Measurements from ENCODE around the gene GABRR3.

GABRR3 gene

DNA sequence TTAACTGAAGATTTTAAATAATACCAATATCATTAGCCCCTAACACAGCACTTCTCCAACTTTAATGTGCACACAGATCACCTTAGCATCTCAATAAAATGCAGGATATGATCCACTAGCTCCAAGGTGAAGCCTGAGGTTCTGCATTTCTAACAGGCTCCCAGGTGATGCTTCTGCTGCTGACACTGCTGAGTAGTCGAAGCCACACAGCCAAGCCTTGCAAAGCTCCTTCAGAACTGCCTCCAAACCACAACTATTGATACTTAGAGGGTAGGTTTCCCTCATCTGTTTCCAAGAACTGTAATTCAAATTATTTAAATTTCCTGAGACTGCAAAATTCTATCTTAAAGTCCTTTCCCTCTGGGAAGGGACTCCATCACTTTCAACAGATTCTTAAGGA, 66.7 kb downstream of the GABRR3 start:
- Histone ChIP-seq H3K36me3 (ENCODE audit: control insufficient read depth, insufficient read depth, low read length, severe bottlenecking) (peaks cover 20% of the 10 kb centered on the region), H3K9ac (ENCODE audit: low read length) (no peak overlapping the region), H3K4me3 (ENCODE audit: low read length) (no peak overlapping the region), H3K4me1 (ENCODE audit: control insufficient read depth, insufficient read depth, low read length) (peaks cover 23% of the 10 kb centered on the region), H3K9me3 (ENCODE audit: control insufficient read depth, low read length) (no peaks in the 10 kb centered on the region), H3K27me3 (replicated peaks; ENCODE audit: control insufficient read depth, insufficient read depth, low read length) (no peaks in the 10 kb centered on the region)
- no peak for DNase-seq (ENCODE audit: low read depth)

DNA sequence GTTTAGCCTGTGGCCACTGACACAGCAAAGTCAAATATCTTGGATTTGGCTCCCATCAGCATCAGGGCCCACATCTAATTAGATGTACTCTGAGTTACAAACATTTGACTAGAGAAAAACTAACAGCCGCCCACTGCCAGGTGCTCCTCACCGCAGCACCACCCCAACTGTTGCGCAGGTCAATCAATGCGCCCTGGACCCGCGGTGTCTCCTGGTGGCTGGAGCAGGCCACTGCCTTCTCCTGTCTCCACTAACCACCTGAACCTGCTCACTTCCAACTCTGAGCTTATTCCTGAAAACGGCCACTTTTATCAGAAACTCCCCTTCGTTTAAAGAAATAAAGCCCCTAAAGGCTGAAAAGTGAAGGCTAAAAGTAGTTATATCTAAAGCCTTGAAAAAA, 67.1 kb downstream of the GABRR3 start:
- H3K9ac ChIP-seq (ENCODE audit: low read length): no peak overlapping the region
- no peaks in the 10 kb centered on the region for H3K9me3 ChIP-seq (ENCODE audit: control insufficient read depth, low read length)
- H3K4me1 ChIP-seq (ENCODE audit: control insufficient read depth, insufficient read depth, low read length): peaks cover 23% of the 10 kb centered on the region
- no peaks in the 10 kb centered on the region for H3K27me3 ChIP-seq (replicated peaks; ENCODE audit: control insufficient read depth, insufficient read depth, low read length)
- H3K4me3 ChIP-seq (ENCODE audit: low read length): no peak overlapping the region
- peaks cover 20% of the 10 kb centered on the region for H3K36me3 ChIP-seq (ENCODE audit: control insufficient read depth, insufficient read depth, low read length, severe bottlenecking)
- no peak for DNase-seq (ENCODE audit: low read depth)

DNA sequence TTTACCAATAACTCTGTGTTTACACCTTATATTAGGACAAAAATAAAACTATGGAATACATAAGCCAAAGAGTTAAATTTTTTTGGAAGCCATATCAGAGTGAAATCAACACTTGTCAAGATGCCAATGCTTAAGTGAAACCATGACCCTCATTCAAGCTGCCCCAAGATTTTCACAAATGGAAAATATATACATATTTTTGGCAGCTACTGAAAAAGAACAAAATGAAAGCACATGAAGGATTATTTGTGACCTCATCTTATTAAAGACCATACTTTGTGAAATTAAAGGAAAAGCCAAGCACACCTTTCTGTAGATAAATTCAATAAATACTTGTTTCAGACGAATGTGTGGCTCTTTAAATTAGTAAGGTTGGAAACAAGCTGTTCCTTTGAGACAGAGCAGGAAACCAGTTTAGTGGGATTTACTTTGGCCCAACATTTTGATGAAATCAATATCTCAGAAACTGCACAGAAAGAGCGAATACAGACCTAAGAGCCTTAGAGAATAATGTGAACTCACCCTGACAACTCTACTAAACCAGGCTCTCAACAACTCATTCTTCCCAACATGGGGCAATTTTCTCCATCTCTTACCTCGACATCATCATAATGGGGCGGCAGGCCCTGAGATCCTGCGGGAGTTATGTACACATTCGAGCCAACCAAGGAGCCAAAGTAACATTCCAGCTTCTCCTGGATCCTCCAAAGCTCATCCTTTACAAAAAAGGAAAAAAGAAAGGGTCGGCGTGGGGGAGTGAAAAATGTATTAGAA, 73.9 kb downstream of the GABRR3 start:
- Histone ChIP-seq H3K9ac (ENCODE audit: low read length) (no peak overlapping the region), H3K27me3 (replicated peaks; ENCODE audit: control insufficient read depth, insufficient read depth, low read length) (no peaks in the 10 kb centered on the region), H3K4me3 (ENCODE audit: low read length) (peak overlapping the region; percentile 57), H3K9me3 (ENCODE audit: control insufficient read depth, low read length) (no peaks in the 10 kb centered on the region), H3K36me3 (ENCODE audit: control insufficient read depth, insufficient read depth, low read length, severe bottlenecking) (peaks cover 23% of the 10 kb centered on the region), H3K4me1 (ENCODE audit: control insufficient read depth, insufficient read depth, low read length) (peaks cover 39% of the 10 kb centered on the region)
- DNase-seq (ENCODE audit: low read depth): peak; percentile 40

DNA sequence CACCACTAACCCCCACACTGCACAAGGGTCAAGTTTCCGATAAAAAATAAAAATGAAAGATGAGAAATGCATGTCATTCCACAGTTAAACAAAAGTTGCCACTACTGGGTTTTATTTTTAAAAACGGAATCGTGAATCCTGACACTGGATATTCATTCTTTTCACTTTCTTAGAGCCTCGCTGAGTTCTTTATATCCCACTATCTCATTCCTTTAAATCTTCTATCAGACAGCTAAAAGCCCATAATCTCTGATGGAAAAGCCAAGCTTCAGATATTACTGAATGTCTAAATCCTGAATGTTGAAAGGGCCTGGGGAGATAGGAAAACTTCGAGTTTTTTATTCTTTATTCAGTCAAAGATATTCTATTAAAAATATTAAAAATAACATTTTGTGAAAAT, 74.6 kb downstream of the GABRR3 start:
- no peak for DNase-seq (ENCODE audit: low read depth)
- H3K9me3 ChIP-seq (ENCODE audit: control insufficient read depth, low read length): no peaks in the 10 kb centered on the region
- H3K27me3 ChIP-seq (replicated peaks; ENCODE audit: control insufficient read depth, insufficient read depth, low read length): no peaks in the 10 kb centered on the region
- H3K4me1 ChIP-seq (ENCODE audit: control insufficient read depth, insufficient read depth, low read length): peaks cover 39% of the 10 kb centered on the region
- H3K9ac ChIP-seq (ENCODE audit: low read length): peak overlapping the region; percentile 59
- peaks cover 17% of the 10 kb centered on the region for H3K36me3 ChIP-seq (ENCODE audit: control insufficient read depth, insufficient read depth, low read length, severe bottlenecking)
- peak overlapping the region; percentile 57 for H3K4me3 ChIP-seq (ENCODE audit: low read length)

DNA sequence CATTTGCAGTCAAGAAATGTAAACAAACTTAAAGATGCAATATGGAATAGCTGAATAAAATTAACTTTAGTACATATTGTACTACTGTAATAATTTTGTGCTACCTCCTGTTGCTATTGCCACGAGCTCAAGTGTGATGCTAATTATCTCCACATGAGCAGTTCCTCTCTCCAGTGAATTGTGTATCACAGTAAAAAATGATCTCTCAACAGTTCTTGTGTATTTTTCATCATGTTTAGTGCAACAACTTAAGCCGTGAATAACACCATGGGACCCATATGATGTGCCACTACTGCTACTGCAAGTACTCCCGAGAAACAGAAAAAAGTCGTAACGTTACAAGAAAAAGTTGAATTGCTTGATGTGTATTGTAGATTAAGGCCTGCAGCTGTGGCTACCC, 75.2 kb downstream of the GABRR3 start:
- H3K9me3 ChIP-seq (ENCODE audit: control insufficient read depth, low read length): no peaks in the 10 kb centered on the region
- H3K27me3 ChIP-seq (replicated peaks; ENCODE audit: control insufficient read depth, insufficient read depth, low read length): no peaks in the 10 kb centered on the region
- H3K36me3 ChIP-seq (ENCODE audit: control insufficient read depth, insufficient read depth, low read length, severe bottlenecking): peaks cover 18% of the 10 kb centered on the region
- peaks cover 38% of the 10 kb centered on the region for H3K4me1 ChIP-seq (ENCODE audit: control insufficient read depth, insufficient read depth, low read length)
- DNase-seq (ENCODE audit: low read depth): no peak
- H3K4me3 ChIP-seq (ENCODE audit: low read length): peak overlapping the region; percentile 57
- no peak overlapping the region for H3K9ac ChIP-seq (ENCODE audit: low read length)

DNA sequence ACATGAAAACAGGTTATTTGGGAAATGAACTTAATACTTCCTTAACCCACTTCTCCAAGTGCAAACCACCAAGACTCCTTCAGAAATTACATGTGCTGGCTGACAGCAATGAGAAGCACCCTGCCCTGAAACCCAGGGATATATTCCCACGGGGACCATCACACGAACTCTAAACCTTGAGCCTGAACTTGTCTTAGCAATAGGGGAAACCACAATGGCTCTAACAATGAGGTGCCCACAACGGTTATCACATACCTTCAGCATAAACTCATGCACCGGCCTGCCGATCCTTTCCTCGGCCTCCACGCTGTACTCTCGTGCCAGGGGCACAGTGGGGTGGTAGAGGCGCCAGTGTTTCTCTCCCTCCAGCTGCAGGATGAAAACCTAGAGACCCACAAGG, 76.3 kb downstream of the GABRR3 start:
- Histone ChIP-seq H3K27me3 (replicated peaks; ENCODE audit: control insufficient read depth, insufficient read depth, low read length) (no peaks in the 10 kb centered on the region), H3K9ac (ENCODE audit: low read length) (no peak overlapping the region), H3K4me3 (ENCODE audit: low read length) (no peak overlapping the region), H3K9me3 (ENCODE audit: control insufficient read depth, low read length) (no peaks in the 10 kb centered on the region), H3K4me1 (ENCODE audit: control insufficient read depth, insufficient read depth, low read length) (peaks cover 35% of the 10 kb centered on the region), H3K36me3 (ENCODE audit: control insufficient read depth, insufficient read depth, low read length, severe bottlenecking) (peaks cover 29% of the 10 kb centered on the region)
- no peak for DNase-seq (ENCODE audit: low read depth)

DNA sequence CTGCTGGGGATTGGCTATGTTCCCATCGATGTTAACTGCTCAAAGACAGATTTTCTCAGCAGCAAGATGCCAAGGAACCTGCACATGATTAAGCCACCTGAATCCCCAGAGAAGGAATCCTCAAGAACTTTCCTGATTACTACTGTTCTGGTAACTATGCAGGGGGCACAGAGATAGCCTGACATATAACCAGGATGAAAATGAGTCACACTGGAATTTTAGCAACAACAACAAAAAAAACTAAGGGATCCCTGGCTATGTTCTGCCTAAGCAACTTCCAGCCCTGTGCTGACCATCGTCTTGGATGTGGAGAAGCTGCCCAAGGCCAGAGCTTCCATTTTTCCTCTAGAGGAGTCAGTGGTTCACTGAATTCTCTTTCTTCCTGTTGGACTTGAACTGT, 76.7 kb downstream of the GABRR3 start:
- Histone ChIP-seq H3K4me1 (ENCODE audit: control insufficient read depth, insufficient read depth, low read length) (peaks cover 35% of the 10 kb centered on the region), H3K9ac (ENCODE audit: low read length) (no peak overlapping the region), H3K27me3 (replicated peaks; ENCODE audit: control insufficient read depth, insufficient read depth, low read length) (no peaks in the 10 kb centered on the region), H3K9me3 (ENCODE audit: control insufficient read depth, low read length) (no peaks in the 10 kb centered on the region), H3K4me3 (ENCODE audit: low read length) (no peak overlapping the region), H3K36me3 (ENCODE audit: control insufficient read depth, insufficient read depth, low read length, severe bottlenecking) (peaks cover 32% of the 10 kb centered on the region)
- DNase-seq (ENCODE audit: low read depth): no peak

DNA sequence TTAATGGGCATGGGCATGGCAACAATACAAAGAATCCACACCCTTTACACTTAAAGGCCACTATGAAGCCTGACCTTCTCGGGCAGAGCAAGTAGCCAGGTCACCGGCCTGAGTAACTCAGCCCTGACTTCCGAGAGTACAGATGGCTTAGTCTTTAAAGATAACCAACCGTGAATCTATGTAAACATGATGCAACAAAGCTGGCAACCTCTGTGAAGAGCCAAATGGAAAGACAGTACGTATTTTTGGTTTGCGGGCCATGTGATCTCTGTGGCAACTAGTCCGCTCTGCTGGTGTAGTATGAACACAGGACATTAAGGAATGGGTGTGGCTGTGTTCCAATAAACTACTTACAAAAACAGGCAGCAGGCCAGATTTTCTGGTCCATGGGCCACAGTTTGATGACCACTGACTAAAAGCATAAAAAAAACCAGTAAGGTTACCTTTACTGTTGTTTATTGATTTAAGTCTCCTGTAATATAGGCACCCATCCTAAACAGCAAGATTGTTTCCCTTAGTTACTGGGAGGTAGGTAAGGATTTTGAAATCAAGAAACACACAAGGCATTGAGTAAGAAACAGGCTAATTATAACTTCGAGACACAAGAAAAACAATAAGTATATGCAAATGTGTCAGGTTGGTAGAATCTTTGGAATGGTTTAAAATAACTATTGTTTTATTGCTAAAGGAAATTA, 77.4 kb downstream of the GABRR3 start:
- Histone ChIP-seq H3K27me3 (replicated peaks; ENCODE audit: control insufficient read depth, insufficient read depth, low read length) (no peaks in the 10 kb centered on the region), H3K4me3 (ENCODE audit: low read length) (no peak overlapping the region), H3K9ac (ENCODE audit: low read length) (no peak overlapping the region), H3K4me1 (ENCODE audit: control insufficient read depth, insufficient read depth, low read length) (peaks cover 39% of the 10 kb centered on the region), H3K9me3 (ENCODE audit: control insufficient read depth, low read length) (no peaks in the 10 kb centered on the region), H3K36me3 (ENCODE audit: control insufficient read depth, insufficient read depth, low read length, severe bottlenecking) (peaks cover 32% of the 10 kb centered on the region)
- no peak for DNase-seq (ENCODE audit: low read depth)

DNA sequence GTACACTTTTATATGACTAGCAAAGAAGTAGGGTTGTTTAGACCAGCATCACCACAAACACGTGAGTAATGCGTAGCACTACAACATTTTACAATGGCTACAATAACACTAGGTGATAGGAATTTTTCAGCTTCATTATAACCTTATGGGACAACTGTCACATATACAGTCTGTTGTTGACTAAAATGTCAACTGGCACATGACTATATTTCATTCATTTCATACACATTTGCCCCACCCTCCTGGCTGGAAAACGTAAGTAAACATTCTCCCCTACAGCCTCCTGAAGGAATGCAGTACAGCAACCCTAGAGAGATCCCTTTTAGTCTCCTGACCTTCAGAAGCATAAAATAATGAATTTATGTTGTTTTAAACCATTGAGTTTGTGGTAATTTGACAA, 79.1 kb downstream of the GABRR3 start:
- no peak overlapping the region for H3K9ac ChIP-seq (ENCODE audit: low read length)
- no peaks in the 10 kb centered on the region for H3K9me3 ChIP-seq (ENCODE audit: control insufficient read depth, low read length)
- no peak overlapping the region for H3K4me3 ChIP-seq (ENCODE audit: low read length)
- H3K27me3 ChIP-seq (replicated peaks; ENCODE audit: control insufficient read depth, insufficient read depth, low read length): no peaks in the 10 kb centered on the region
- H3K36me3 ChIP-seq (ENCODE audit: control insufficient read depth, insufficient read depth, low read length, severe bottlenecking): peaks cover 40% of the 10 kb centered on the region
- DNase-seq (ENCODE audit: low read depth): no peak
- H3K4me1 ChIP-seq (ENCODE audit: control insufficient read depth, insufficient read depth, low read length): peaks cover 47% of the 10 kb centered on the region

DNA sequence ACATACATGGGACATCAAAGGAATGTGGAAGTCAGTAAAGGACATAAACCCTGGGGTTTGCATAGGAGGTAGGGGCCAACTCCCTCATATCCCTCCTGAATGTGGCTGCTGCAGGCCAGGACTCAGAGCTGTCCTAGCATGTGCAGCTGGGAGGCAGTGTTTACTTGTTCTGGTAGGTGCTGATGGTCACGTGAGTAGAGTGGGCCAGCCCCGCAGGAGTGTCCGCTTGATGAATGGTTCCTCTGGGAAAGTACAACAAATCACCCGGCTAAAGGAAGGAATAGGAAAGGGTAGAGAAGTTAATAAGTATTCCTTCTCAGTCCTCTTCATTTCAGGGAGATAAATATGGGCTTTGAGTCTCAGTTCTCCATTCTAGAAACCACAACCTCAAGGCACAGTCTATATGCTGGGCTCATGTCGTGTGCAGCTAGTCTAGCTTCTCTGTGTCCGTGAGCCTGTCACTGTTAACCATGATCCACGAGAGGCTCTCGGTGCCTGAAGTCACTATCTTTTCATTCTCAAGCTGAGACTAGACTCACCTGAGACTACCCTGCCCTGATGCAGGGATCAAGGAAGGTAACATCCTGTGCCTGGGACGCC, 80.8 kb downstream of the GABRR3 start:
- H3K36me3 ChIP-seq (ENCODE audit: control insufficient read depth, insufficient read depth, low read length, severe bottlenecking): peaks cover 48% of the 10 kb centered on the region
- DNase-seq (ENCODE audit: low read depth): no peak
- no peak overlapping the region for H3K9ac ChIP-seq (ENCODE audit: low read length)
- no peaks in the 10 kb centered on the region for H3K9me3 ChIP-seq (ENCODE audit: control insufficient read depth, low read length)
- H3K4me1 ChIP-seq (ENCODE audit: control insufficient read depth, insufficient read depth, low read length): peaks cover 33% of the 10 kb centered on the region
- no peak overlapping the region for H3K4me3 ChIP-seq (ENCODE audit: low read length)
- H3K27me3 ChIP-seq (replicated peaks; ENCODE audit: control insufficient read depth, insufficient read depth, low read length): no peaks in the 10 kb centered on the region

DNA sequence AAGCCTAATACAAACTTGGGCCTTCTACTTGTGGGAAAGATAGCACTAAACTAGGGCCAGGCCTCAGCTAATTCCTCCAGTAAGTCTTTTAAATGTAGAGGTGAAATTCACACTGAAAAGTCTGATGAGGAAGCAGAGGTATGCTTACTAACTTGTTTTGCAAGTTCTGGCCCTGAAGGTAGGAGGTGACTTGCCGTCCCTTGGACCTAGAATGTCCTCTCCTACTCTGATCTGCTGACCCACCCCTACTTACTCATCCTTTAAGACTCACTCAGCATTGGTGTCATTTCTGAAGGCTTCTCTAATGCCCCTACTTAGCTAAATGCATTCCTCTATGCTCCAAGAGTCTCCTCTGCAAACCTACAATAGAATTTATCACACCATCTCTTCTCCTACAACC, 82.2 kb downstream of the GABRR3 start:
- Histone ChIP-seq H3K27me3 (replicated peaks; ENCODE audit: control insufficient read depth, insufficient read depth, low read length) (no peaks in the 10 kb centered on the region), H3K9ac (ENCODE audit: low read length) (no peak overlapping the region), H3K4me1 (ENCODE audit: control insufficient read depth, insufficient read depth, low read length) (peaks cover 21% of the 10 kb centered on the region), H3K4me3 (ENCODE audit: low read length) (peak overlapping the region; percentile 4), H3K36me3 (ENCODE audit: control insufficient read depth, insufficient read depth, low read length, severe bottlenecking) (peaks cover 63% of the 10 kb centered on the region), H3K9me3 (ENCODE audit: control insufficient read depth, low read length) (no peaks in the 10 kb centered on the region)
- DNase-seq (ENCODE audit: low read depth): no peak

Data from adipocyte (in vitro differentiated cells).